RPMI7951 (cell line): ENCODE data around the gene TCAIM. TPM values are rescaled to one million over a fixed set of nuclear protein-coding genes. Genes with fewer than 3 reads are reported as not detected.

Source experiments
- DNase-seq: peaks from one replicate; pipeline ENCODE4 v3.0.0-alpha.2; 2012; ENCODE audit warnings: low read depth
- total RNA-seq: library from RNA; depleted of rRNA; stranded (reverse); fragments of >200 nt; shearing (Covaris generic); gene quantifications from 2 replicates; pipeline ENCODE4 v1.2.3, GENCODE V29; 2014; rRNA removed

Gene TCAIM, protein sequence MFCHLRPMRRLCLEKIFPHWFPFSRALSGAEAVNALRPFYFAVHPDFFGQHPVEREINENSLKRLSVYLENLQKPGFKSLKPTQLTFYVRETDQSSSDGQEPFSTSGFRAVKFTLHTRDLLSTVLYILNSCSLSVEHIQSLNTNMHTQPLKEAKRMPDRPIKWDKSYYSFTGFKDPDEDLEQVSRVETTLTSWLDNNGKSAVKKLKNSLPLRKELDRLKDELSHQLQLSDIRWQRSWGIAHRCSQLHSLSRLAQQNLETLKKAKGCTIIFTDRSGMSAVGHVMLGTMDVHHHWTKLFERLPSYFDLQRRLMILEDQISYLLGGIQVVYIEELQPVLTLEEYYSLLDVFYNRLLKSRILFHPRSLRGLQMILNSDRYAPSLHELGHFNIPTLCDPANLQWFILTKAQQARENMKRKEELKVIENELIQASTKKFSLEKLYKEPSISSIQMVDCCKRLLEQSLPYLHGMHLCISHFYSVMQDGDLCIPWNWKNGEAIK
- total RNA-seq = 43.2 and 43.3 TPM in 2 replicates

DNA sequence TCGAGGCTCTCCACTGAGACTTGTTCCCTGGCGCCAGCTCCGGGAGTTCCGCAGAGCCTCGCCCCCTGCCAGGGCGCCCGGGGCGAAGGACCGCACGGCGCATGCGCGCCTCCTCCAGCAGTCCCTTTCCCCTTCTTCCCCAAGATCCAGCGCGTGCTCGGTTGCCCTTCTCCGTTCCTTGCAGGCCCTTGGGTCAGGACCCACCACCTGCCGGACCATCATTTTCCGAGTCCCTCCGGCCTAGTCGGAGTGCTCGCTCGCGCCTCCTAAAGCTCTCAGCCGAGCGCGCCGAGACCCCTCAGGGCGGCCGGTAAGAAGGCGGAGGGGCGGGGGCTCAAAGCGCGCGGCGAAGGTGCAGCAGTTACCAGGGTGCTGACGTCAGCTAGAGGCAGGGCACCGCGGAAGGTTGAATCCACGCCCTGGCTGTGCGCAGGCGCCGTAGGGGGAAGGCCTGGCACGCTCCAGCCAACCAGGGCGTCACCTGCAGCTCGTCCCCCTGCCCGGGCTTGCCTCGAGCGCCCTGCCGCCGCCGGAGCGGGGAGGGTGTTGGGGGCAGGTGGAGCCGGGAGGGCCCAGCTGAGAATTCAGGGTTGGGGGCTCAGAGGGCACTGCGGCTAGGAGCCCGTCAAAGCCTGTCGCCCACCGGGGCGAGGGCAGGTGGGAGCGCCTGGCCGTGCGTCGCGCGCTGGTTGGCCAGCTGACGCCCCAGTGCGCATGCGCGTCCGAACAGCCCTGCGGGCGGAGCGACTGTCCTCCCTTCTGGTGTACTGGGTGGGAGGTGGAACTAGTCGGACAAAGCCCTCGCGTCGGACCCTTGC is at the start of gene TCAIM:
TCAIM (plus strand) TSS at position 757 of the 818 bp plus-strand sequence. CDS start 16,017 bp downstream, outside the sequence.
- peak; percentile 96 for DNase-seq

DNA sequence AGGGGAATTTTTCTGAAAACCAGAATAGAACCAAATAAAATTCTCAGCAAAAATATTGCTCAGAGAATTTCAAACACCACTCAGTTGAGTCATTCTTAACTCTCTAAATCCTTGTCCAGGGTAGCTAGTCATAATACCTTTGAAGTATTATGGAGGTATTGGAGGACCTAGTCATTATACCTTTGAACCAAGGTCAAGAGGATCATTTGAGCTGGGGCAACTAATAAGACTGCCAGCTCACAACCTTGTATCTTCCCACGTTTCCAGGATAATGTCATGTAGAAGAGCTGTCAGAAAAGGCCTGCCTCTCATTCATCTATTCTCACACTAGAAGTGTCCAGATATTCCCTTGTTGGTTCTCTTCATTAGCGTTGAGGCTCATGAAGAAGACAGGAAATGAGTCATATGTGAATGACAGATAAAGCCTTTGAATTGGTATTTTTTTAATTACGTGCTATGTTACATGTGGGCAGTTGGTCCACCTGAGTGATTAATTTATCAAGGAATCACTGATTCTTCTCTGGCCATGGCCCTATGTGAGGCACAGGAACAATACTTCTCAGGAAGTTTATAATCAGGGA is 48.6 kb upstream of the TCAIM start:
- DNase-seq = peak; percentile 7

DNA sequence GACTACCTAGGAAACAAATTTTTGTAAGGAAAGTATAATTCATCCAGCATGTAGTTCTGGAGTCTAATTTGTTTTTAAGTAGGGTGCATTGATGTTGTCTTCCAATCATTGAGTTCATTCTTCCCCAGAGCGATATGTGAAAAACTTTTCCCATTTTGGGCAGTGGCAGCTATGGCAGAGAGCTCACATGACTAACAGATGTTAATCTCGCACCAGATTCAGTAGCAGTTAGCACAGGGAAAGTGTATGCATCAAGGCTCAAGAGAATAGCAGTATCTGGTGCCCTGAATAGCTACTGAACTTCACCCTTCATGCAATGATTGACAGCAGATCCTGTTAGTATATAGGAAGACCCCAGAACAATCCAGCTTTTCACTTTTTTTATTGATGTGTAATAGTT is 46.3 kb upstream of the TCAIM start:
- no peak for DNase-seq

DNA sequence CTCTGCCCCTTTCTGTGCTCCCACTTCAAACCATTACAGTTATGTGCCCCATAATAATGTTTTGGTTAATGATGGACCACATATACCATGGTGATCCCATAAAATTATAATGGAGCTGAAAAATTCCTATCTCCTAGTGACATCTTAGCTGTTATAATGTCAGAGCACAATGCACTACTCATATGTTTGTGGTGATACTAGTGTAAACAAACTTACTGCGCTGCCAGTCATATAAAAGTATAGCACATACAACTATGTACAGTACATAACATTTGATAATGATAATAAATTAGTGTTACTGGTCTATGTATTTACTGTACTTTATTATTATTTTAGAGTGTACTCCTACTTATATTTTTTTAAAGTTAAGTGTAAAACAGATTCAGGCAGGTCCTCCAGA is 45.6 kb upstream of the TCAIM start:
- no peak for DNase-seq

DNA sequence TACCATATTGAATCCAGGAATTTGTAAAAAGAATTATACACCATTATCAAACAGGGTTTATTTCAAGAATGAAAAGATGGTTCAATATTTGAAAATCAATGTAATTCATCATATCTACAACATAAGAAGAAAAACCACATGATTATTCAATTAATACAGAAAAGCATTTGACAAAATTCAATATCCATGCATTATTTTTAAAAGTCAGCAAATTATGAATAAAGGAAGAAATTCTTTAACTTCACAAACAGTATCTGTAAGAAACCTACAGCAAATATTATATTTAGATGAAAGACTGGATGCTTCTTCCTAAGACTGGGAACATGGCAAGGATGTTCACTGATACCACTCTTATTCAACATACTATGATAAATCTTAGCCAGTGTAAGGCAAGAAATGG is 41.3 kb upstream of the TCAIM start:
- no peak for DNase-seq

DNA sequence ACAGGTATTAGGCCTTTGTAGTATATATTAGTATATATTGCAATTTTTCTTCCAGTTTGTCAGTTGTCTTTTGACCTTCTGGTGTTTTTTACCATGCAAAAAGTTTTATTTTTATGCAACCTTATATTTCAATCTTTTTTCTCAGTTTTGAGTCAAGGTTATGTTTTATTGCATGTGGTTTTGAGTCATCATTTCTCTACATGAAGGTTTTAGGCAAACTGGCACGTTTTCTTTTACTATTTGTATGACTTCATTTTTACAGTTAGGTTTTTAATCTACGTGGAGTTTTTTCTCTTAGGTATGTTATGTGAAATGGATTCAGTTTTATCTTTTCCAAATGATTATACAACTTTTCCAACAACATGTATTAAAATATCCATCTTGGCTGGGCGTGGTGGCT is 36.8 kb upstream of the TCAIM start:
- DNase-seq = no peak

DNA sequence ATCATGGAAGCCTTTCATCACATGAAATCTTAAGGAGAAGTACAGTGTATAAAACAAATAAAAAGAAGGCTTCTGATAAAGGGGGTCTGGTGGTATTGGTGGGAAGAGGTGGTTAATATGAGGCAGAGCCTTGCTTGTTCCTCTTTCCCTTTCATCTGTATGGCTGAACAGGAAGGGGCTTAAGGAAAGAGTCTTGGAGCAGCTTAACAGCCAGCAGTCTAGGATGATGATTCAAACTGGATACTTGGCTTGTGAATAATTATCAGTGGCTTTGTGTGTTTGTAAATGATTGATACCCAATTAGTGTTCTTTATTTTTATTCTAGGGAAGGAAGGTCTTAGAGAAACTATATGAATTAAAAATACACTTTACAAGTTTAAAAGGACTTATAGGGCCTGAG is 29.1 kb upstream of the TCAIM start:
- DNase-seq = no peak

DNA sequence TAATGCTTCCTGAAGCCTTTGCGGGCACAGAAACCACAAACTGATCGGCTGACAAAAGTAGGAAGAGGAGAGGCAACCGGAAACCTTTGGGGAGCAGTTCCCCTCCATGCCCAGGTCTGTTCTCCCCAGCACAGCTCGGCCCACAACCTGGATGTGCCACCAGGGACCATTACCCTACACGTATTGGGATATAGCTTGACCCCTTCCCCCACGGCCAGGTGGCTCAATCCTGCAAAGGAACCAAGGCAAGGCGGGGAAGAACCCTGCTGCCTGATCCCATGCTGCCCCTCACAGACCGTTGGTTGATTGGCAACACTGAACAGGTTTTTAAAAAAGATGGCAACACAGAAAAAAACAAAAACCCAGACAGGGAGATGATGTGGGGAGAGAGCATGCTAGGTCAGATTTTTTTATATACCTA is 19.7 kb upstream of the TCAIM start:
- no peak for DNase-seq

DNA sequence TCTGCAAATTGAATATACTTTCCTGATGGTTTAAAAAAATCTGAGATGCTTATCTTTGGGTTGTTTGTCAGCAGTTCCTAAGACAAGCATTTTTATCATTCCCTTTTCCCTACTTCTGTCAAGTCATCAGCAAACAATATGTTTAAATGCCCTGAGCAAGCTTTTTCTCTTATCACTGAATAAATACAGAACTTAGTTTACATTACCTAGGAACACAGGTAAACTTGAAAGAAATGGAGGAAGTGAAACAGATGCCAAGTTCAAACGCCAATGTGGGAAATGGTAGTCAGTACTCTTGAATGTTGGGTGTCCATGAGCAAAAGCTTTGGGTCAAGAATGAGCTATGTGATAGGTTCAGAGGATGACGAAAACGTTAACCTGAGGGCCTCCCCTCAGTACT is 17.2 kb upstream of the TCAIM start:
- no peak for DNase-seq

DNA sequence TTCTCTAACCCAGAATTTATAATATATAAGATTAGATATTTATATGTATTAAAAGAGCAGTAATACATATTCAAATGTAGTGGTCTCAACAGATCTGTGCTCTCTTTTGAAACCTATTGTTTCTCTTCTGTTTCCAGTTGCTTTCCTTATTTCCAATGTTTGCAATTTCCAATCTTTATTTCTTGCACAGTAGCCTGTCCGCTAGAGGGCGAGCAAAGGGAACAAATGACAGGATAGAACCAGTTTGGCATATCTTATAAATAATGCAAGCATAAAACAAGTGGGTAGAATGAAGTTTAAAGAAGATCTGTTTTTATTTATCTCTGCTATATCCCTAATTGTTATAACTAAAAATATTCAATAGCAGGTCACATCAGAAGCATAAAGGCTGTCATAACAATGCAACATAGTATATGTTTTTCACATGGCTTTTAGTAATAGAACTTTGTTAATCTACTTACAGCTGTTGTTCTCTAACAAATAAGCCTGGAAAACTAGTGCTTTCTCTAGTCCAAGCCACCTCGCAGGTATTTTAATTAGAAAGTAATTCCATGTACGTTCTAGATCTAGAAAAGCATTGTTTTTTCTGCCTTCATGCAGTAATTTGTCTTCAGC is 15.1 kb upstream of the TCAIM start:
- DNase-seq = peak; percentile 63

DNA sequence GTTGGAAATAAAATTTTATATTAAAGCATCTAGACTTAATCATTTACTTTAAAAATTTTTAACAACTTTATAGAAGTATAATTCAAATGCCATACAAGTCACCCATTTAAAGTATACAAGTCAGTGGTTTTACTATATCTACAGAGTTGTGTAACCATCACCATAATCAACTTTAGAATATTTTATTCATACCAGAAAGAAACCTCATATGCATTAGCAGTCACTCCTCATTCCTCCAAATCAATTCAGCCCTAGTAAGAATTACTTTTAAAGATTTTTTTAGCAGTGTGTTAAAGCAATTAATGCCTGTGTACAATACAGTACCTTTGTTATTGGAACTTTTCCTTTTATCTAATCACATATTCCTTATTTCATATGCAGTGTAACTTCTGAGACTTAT is 14.0 kb upstream of the TCAIM start:
- no peak for DNase-seq

DNA sequence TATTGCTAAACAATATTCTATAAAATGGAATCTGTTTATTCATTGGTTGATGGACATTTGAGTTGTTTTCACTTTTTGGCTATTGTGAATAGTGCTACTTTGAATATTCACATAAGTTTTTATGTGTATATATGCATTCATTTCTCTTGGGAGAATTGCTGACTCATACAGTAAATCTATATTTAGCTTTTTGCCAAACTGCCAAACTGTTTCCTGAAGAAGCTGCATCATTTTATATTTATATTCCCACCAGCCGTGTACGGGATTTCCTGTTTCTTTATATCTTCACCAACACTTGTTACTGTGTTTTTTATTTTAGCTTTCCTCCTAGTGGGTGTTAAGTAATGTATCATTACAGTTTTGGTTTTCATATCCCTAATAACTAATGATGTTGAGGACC is 12.5 kb upstream of the TCAIM start:
- DNase-seq = peak; percentile 17

DNA sequence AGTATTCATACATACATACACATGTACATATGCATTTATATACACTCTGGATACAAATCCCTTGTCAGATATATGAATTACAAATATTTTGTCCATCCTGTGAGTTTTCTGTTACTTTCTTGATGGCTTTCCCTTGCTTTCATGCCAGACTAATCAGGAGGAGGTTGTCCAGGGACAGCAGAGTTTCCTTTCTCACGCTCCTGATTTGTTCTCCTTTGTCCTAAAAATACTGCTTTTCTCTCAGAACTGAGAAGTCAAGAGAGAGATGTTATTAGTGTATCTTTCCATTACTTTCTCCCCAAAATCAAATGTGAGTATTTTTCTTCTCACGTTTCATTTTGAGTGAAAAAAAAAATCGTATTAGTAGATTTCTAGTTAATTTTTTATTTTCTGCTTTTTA is 12.1 kb upstream of the TCAIM start:
- no peak for DNase-seq

DNA sequence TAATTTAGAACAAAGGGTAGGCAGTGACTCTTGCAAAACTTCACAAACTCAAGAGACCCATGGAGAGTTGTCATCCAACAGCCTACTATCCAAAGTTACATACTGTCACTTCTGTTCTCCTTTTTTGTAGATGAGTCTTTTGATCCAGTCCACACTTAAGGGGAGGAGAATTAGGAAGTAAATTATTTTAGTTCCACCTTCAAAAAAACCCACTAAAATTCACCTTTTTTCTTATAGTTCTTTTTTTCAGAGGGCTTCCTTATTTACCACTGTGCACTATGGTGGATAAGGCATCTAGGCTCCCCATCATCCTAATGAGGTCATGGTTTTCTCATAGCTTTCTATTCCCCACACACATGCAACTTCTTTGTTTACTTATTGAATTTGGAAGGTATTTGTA is 8.6 kb upstream of the TCAIM start:
- no peak for DNase-seq

DNA sequence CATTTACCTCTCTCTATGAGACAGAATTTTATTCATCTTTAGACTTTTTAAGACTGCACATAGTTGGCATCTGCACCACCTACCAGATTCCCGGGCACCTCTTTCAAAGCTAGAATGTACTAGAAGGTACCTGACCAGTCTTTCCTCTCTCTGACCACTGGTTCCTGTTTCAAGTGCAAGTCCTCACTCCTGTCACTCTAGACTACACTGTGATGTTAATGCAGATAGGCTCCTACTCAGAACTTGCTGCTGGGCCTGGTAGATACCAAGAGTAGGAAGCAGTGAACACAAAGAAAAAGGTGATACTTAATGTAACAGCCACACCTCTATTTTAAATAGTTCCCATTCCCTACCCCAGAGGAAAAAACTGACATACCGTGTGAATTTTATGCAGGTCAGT is 8.1 kb upstream of the TCAIM start:
- DNase-seq = no peak

DNA sequence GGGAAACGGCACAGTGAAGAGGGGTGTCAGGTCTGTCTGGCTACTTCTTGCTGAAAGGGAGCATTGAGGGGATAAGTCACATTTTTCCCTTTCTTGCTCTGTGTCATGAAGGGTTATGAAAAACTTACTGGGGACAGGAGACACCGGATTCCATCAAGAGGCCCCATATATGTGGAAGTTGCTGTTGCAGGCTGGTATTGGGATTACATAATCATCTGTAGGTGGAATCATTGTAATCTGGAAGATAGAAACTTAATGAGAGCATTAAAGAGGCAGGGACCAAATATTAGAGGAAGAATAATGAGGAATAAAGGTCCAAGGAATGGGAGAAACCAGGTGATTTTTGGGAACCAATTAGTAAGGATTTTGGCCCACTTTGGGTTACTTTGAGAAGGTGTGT is 4.2 kb upstream of the TCAIM start:
- no peak for DNase-seq

DNA sequence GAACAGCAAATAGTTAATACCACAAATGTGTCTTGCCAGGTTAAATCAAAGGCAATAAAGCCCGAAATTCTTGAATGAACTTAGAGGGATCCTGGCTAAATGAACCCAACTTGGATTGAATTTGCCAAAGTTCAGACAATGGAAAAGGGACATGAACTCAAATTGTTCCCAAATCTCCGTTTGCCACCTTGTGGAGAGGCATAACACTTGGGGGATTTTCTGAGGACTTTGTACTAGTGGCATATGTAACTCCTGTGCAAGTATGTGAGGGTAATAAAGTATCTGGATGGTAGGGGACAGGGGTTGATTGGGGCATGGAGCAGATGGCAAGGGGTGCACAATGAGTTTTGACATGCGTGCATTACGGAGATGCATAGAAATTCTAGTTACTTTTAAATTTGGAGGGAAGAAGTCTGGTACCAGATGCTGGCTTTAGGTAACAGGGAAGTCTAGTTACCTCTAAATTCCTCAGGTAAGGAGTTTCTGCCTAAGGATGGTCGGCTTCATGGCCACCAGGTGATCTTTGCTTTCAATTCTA is 1.2 kb upstream of the TCAIM start:
- no peak for DNase-seq

DNA sequence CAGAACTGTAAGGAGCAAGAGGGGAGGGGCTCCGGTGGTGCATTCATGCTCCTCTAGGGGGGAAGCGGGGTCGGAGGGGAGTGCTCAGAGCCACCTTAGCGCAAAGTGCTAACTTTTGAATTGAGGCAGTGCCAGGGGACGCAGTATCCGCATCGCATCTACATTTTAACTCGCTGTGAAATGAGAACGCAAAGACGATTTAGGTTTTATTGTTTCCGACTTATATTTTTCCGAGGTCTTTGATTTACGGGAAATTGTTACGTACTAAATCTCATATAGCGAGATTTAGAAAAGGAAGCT is 212 bp downstream of the TCAIM start:
- DNase-seq = no peak

DNA sequence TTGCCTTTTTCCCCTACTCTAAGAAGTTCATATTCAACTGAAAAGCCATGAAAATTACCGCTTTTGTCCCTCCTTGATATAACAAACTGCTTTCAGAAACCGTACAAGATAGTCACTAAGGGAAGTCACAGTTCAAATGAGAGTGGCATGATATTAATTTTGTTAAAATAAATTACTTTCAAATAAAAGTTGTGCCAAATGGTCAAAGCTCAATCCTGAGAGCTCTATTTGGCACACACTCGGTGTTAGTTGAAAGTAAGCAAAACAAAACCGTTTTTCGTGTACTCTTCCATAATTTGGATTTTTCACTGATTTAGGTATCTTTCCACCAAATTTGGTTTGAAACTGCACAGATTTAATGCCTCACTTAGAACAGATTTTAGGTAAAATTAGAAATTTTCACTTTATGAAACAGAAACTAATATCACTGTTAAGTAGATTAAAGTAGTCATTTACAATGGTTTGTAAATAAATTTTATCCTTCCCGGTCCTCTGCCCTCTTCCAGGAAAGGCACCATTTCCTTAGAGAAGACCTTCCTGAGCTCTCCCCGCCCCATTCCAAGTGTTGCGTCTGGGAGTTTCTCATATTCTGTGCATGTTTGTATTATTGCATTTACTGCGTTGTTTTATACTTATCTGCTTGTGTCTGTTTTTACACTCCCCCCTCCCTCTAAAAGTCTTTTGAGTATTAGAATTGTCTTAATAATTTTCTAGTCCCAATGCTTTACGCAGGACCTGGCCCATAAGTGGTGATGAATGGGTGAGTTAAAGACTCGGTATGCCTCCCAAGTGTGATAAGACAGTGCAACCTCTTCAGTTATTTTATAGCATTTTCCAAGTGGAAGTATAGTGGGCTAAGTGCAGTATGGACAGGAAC is 853 bp downstream of the TCAIM start:
- DNase-seq = no peak

DNA sequence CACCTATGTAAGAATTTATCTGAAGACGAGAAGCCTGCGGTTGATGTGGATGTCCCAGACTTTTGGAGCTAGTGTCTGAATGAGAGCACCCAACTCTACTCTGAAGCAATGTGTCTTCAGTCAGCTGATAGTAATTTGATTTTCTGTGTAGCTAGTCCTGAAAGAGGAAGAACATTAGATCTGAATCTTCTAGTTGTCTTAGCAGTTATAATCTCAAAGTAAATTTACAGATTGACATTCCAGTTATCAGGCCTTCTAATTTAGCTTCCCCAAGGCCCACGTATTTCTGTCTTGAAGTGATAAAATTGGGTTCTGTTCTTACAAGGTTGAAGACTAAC is 1.5 kb downstream of the TCAIM start:
- DNase-seq = no peak

DNA sequence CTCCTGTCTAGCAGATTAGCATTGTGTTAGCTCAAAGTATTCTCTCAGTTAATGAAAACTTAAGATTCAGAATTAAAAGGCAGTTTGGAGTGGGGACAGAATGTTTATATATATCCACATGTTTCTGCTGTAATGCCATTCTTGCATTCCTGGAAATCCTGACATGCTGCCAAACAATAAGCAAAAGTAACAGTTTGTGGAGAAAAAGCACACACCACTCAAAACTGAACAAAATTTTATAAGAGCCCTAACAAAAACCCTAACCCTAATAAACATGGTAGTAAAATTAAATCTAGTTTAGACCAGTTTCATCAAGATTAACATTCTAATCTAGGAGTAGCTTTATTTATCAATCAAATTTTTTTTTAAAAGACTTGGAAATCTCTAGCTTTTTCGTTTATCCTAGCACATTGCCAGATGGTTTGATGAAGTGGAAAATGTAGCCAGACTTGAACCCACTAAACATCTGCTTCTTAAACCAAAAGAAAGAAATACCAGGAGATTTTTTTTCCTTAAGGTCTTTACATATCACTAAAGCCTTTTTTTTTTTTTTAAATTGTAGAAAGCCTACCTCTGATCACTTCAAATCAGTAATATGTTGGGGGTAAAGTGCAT is 3.7 kb downstream of the TCAIM start:
- peak; percentile 43 for DNase-seq
